SK-N-SH treated with all-trans-retinoic acid at 6 μM for 48 hours (cell line): ENCODE measurements around the gene GARNL3.

Experiments used
- ATAC-seq: fragments of 200-7000 bp; cut with Tn5 transposase; 3 replicates; pipeline ENCODE4 v1.9.1; 2020; ENCODE audit warnings: mild to moderate bottlenecking, moderate library complexity
- BACH2 ChIP-seq: fragments of 250-450 bp; sonication (Bioruptor Pico); IDR thresholded peaks from 2 replicates; pipeline ENCODE4 v1.9.0; 2021; ENCODE audit warnings: mild to moderate bottlenecking, borderline replicate concordance
- CREB5 ChIP-seq: fragments of 250-450 bp; sonication (Bioruptor Pico); IDR thresholded peaks from 2 replicates; pipeline ENCODE4 v1.5.1; 2020; ENCODE audit warnings: low read depth, mild to moderate bottlenecking, moderate library complexity
- CSDC2 ChIP-seq: fragments of 250-450 bp; sonication (Bioruptor Pico); IDR thresholded peaks from 2 replicates; pipeline ENCODE4 v1.5.0; 2020; ENCODE audit warnings: mild to moderate bottlenecking, moderate library complexity
- CSRNP3 ChIP-seq: fragments of 250-450 bp; sonication (Bioruptor Pico); IDR thresholded peaks from 2 replicates; pipeline ENCODE4 v1.5.1; 2021; ENCODE audit warnings: mild to moderate bottlenecking, moderate library complexity
- ESRRG ChIP-seq: fragments of 250-450 bp; sonication (Bioruptor Pico); IDR thresholded peaks from 2 replicates; pipeline ENCODE4 v1.6.1; 2021; ENCODE audit warnings: mild to moderate bottlenecking
- ISL1 ChIP-seq: fragments of 250-450 bp; sonication (Bioruptor Pico); IDR thresholded peaks from 2 replicates; pipeline ENCODE4 v2.1.2; 2022; ENCODE audit warnings: mild to moderate bottlenecking, moderate library complexity
- OSR1 ChIP-seq: fragments of 250-450 bp; sonication (Bioruptor Pico); IDR thresholded peaks from 2 replicates; pipeline ENCODE4 v1.8.0; 2022; ENCODE audit warnings: moderate library complexity, mild to moderate bottlenecking, inconsistent platforms
- PATZ1 ChIP-seq: fragments of 250-450 bp; sonication (Bioruptor Pico); IDR thresholded peaks from 2 replicates; pipeline ENCODE4 v1.8.0; 2020; ENCODE audit warnings: mild to moderate bottlenecking, moderate library complexity, borderline replicate concordance
- PPARA ChIP-seq: fragments of 250-450 bp; sonication (Bioruptor Pico); IDR thresholded peaks from 2 replicates; pipeline ENCODE4 v1.5.0; 2020; ENCODE audit warnings: mild to moderate bottlenecking, borderline replicate concordance
- RARB ChIP-seq: fragments of 250-450 bp; sonication (Bioruptor Pico); IDR thresholded peaks from 2 replicates; pipeline ENCODE4 v1.8.0; 2021; ENCODE audit warnings: mild to moderate bottlenecking, moderate library complexity
- SNAI2 ChIP-seq: fragments of 250-450 bp; sonication (Bioruptor Pico); IDR thresholded peaks from 2 replicates; pipeline ENCODE4 v1.5.0; 2020; ENCODE audit warnings: mild to moderate bottlenecking, moderate library complexity
- TOX ChIP-seq: fragments of 250-450 bp; sonication (Bioruptor Pico); IDR thresholded peaks from 2 replicates; pipeline ENCODE4 v1.8.0; 2021; ENCODE audit warnings: mild to moderate bottlenecking, moderate library complexity, borderline replicate concordance
- TSHZ2 ChIP-seq: fragments of 250-450 bp; sonication (Bioruptor Pico); IDR thresholded peaks from 2 replicates; pipeline ENCODE4 v1.5.0; 2020; ENCODE audit warnings: mild to moderate bottlenecking, moderate library complexity
- ZC3H10 ChIP-seq: fragments of 250-450 bp; sonication (Bioruptor Pico); IDR thresholded peaks from 2 replicates; pipeline ENCODE4 v1.5.1; 2021; ENCODE audit warnings: mild to moderate bottlenecking, moderate library complexity
- ZFP3 ChIP-seq: fragments of 250-450 bp; sonication (Bioruptor Pico); IDR thresholded peaks from 2 replicates; pipeline ENCODE4 v1.5.0; 2020; ENCODE audit warnings: mild to moderate bottlenecking, moderate library complexity
- ZFP30 ChIP-seq: fragments of 450-650 bp; formaldehyde crosslinking; IDR thresholded peaks from 2 replicates; pipeline ENCODE4 v1.5.0; 2022; ENCODE audit warnings: mild to moderate bottlenecking, moderate library complexity
- ZNF565 ChIP-seq: fragments of 450-650 bp; formaldehyde crosslinking; conservative IDR thresholded peaks from 2 replicates; pipeline ENCODE4 v1.5.0; 2020; ENCODE audit warnings: low read depth, mild to moderate bottlenecking, moderate library complexity
- ZNF70 ChIP-seq: fragments of 450-650 bp; formaldehyde crosslinking; IDR thresholded peaks from 2 replicates; pipeline ENCODE4 v1.5.0; 2020; ENCODE audit warnings: mild to moderate bottlenecking, moderate library complexity
- ZNF8 ChIP-seq: fragments of 450-650 bp; formaldehyde crosslinking; IDR thresholded peaks from 2 replicates; pipeline ENCODE4 v1.5.0; 2020; ENCODE audit warnings: mild to moderate bottlenecking, moderate library complexity

The GARNL3 gene

GRCh38 chr9:127384901-127385300 is 120.3 kb downstream of the GARNL3 start:
- no peak for ATAC-seq
- TF ChIP-seq ZC3H10 (CRISPR knock-in tag): no peak
- no peak for TF ChIP-seq OSR1 (CRISPR knock-in tag)
- no peak for TF ChIP-seq ESRRG (CRISPR knock-in tag)
- TF ChIP-seq PATZ1: no peak
- TF ChIP-seq ZFP3 (CRISPR knock-in tag): no peak
- TF ChIP-seq PPARA (CRISPR knock-in tag): no peak
- no peak for TF ChIP-seq CSDC2
- TF ChIP-seq CSRNP3: no peak
- no peak for TF ChIP-seq CREB5 (CRISPR knock-in tag)
- TF ChIP-seq ZNF565 (CRISPR knock-in tag): no peak
- TF ChIP-seq BACH2: no peak
- no peak for TF ChIP-seq ZNF70 (CRISPR knock-in tag)
- TF ChIP-seq SNAI2: no peak
- TF ChIP-seq RARB (CRISPR knock-in tag): no peak
- TF ChIP-seq ZFP30 (CRISPR knock-in tag): no peak

GRCh38 chr9:127386249-127386648 is 121.7 kb downstream of the GARNL3 start:
- no peak for TF ChIP-seq PPARA (CRISPR knock-in tag)
- TF ChIP-seq BACH2: no peak
- no peak for TF ChIP-seq SNAI2
- TF ChIP-seq ZFP30 (CRISPR knock-in tag): no peak
- no peak for TF ChIP-seq ZNF8
- no peak for TF ChIP-seq TOX (CRISPR knock-in tag)
- no peak for TF ChIP-seq CREB5 (CRISPR knock-in tag)
- no peak for TF ChIP-seq ISL1 (CRISPR knock-in tag)
- no peak for TF ChIP-seq ESRRG (CRISPR knock-in tag)
- ATAC-seq: no peak

- ATAC-seq: no peak
- TF ChIP-seq TSHZ2 (CRISPR knock-in tag): no peak
- no peak for TF ChIP-seq ZC3H10 (CRISPR knock-in tag)
These were observed 122.4 kb downstream of the GARNL3 start for GRCh38 chr9:127386981-127387380.

- TF ChIP-seq CREB5 (CRISPR knock-in tag): peak; percentile 94
- TF ChIP-seq ISL1 (CRISPR knock-in tag): peak; percentile 86
- TF ChIP-seq PPARA (CRISPR knock-in tag): no peak
- ATAC-seq: peak; percentile 99
These were observed 123.7 kb downstream of the GARNL3 start for GRCh38 chr9:127388037-127388855.
